MM.1S (cell line): ENCODE results near the gene WDR48.

Experiments
- DNase-seq: peaks from one replicate; pipeline ENCODE4 v3.0.0-alpha.2; 2015
- H2AFZ ChIP-seq: fragments of 300-600 bp; sonication (generic); 2 replicates; pipeline ENCODE4 v1.6.0; 2016; ENCODE audit warnings: antibody characterized with exemption, low read length
- H3F3A ChIP-seq: fragments of 300-600 bp; sonication (generic); 2 replicates; pipeline ENCODE4 v1.6.1; 2016; ENCODE audit warnings: mild to moderate bottlenecking, antibody characterized with exemption, low read length, moderate library complexity, mixed read lengths; ENCODE audit not compliant: insufficient read depth
- H3K27ac ChIP-seq: fragments of 300-600 bp; sonication (generic); 2 replicates; pipeline ENCODE4 v1.5.1; 2016; ENCODE audit warnings: mild to moderate bottlenecking, low read length
- H3K27me3 ChIP-seq: fragments of 300-600 bp; sonication (generic); replicated peaks from 2 replicates; pipeline ENCODE4 v1.6.0; 2016; ENCODE audit warnings: low read length; ENCODE audit not compliant: insufficient read depth
- H3K36me3 ChIP-seq: fragments of 300-600 bp; sonication (generic); replicated peaks from 2 replicates; pipeline ENCODE4 v1.6.1; 2016; ENCODE audit warnings: mild to moderate bottlenecking, low read length, mixed read lengths; ENCODE audit not compliant: insufficient read depth
- H3K4me1 ChIP-seq: fragments of 300-600 bp; sonication (generic); 2 replicates; pipeline ENCODE4 v1.6.1; 2016; ENCODE audit warnings: low read length, mixed read lengths
- H3K4me2 ChIP-seq: fragments of 300-600 bp; sonication (generic); 2 replicates; pipeline ENCODE4 v1.6.0; 2016; ENCODE audit warnings: low read depth, low read length
- H3K4me3 ChIP-seq: fragments of 300-600 bp; sonication (generic); 2 replicates; pipeline ENCODE4 v1.5.1; 2016; ENCODE audit warnings: low read length, mixed read lengths
- H3K79me2 ChIP-seq: fragments of 300-600 bp; sonication (generic); 2 replicates; pipeline ENCODE4 v1.6.1; 2016; ENCODE audit warnings: mixed run types, low read length, mixed read lengths
- H3K9ac ChIP-seq: fragments of 300-600 bp; sonication (generic); 2 replicates; pipeline ENCODE4 v1.6.1; 2016; ENCODE audit warnings: low read length, mixed read lengths
- H3K9me2 ChIP-seq: fragments of 300-600 bp; sonication (generic); replicated peaks from 2 replicates; pipeline ENCODE4 v1.6.1; 2016; ENCODE audit warnings: mild to moderate bottlenecking, low read length, mixed read lengths; ENCODE audit not compliant: insufficient read depth
- H3K9me3 ChIP-seq: fragments of 300-600 bp; sonication (generic); replicated peaks from 2 replicates; pipeline ENCODE4 v1.6.1; 2016; ENCODE audit warnings: mild to moderate bottlenecking, low read length, mixed read lengths; ENCODE audit not compliant: insufficient read depth
- H4K20me1 ChIP-seq: fragments of 300-600 bp; sonication (generic); 2 replicates; pipeline ENCODE4 v1.6.1; 2016; ENCODE audit warnings: mild to moderate bottlenecking, low read length, moderate library complexity, mixed read lengths; ENCODE audit not compliant: insufficient read depth
- EZH2 ChIP-seq: fragments of 300-600 bp; sonication (generic); optimal IDR thresholded peaks from 2 replicates; pipeline ENCODE3; 2017; ENCODE audit warnings: low read depth, mild to moderate bottlenecking, antibody characterized with exemption, low read length, mixed read lengths
- EZH2phosphoT487 ChIP-seq: fragments of 300-600 bp; sonication (generic); IDR thresholded peaks from 2 replicates; pipeline ENCODE4 v1.6.1; 2018; ENCODE audit warnings: antibody characterized with exemption, low read length
- TF ChIP-seq, protein P1 (sequence below): fragments of 300-600 bp; sonication (generic); IDR thresholded peaks from 2 replicates; pipeline ENCODE4 v1.5.1; 2016; ENCODE audit warnings: antibody characterized with exemption, low read length, mixed read lengths

WDR48 gene

DNA sequence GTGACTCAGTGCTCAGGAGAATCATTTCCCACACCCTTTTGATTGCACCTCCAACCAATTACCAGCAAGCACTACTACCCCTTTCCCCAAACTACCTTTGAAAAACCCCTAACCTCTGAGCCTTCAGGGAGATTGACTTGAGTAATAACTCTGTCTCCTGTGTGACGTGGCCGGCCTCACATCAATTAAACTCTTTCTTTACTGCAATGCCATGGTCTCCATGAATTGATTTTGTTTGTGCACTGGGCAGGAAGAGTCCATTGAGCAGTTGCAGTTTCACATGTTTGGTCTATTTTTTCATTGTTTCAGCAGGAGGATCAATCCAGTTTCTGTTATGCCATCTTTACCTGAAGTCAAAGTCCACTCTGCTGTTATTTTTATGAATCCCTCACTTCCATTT, 32.5 kb upstream of the WDR48 start:
- no peak overlapping the region for H3K4me3 ChIP-seq
- no peak for DNase-seq
- no peaks in the 10 kb centered on the region for H3K4me1 ChIP-seq
- H3K9me2 ChIP-seq = no peaks in the 10 kb centered on the region
- H3K9me3 ChIP-seq = no peaks in the 10 kb centered on the region
- H3K27ac ChIP-seq = no peak overlapping the region
- no peaks in the 10 kb centered on the region for H3K27me3 ChIP-seq
- no peaks in the 10 kb centered on the region for H3K79me2 ChIP-seq
- no peaks in the 10 kb centered on the region for H3K36me3 ChIP-seq
- TF ChIP-seq, protein P1, sequence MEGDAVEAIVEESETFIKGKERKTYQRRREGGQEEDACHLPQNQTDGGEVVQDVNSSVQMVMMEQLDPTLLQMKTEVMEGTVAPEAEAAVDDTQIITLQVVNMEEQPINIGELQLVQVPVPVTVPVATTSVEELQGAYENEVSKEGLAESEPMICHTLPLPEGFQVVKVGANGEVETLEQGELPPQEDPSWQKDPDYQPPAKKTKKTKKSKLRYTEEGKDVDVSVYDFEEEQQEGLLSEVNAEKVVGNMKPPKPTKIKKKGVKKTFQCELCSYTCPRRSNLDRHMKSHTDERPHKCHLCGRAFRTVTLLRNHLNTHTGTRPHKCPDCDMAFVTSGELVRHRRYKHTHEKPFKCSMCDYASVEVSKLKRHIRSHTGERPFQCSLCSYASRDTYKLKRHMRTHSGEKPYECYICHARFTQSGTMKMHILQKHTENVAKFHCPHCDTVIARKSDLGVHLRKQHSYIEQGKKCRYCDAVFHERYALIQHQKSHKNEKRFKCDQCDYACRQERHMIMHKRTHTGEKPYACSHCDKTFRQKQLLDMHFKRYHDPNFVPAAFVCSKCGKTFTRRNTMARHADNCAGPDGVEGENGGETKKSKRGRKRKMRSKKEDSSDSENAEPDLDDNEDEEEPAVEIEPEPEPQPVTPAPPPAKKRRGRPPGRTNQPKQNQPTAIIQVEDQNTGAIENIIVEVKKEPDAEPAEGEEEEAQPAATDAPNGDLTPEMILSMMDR = no peak
- TF ChIP-seq EZH2 (no peak), EZH2phosphoT487 (no peak)
- H3F3A ChIP-seq = no peaks in the 10 kb centered on the region
- no peak overlapping the region for H2AFZ ChIP-seq
- no peak overlapping the region for H3K4me2 ChIP-seq
- H4K20me1 ChIP-seq = no peaks in the 10 kb centered on the region
- H3K9ac ChIP-seq = no peak overlapping the region

DNA sequence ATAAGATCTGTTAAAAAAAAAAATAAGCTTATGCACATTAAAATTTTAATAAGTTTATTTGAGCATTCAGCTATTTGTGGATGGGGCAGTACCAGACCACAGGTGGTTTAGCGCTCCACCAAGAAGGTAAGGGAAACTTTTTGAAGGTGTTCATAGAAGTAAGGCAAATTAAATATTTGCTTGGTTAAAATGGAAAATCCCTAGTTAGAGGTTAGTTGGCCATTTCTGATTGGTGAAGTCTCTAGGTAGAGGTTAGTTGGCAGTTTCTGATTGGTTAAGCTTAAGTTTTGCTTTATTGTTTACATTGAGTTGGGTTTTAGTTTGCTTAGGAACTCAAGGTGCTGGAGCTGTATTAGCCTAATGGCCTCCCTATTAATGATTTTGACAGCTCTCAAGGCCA, 30.8 kb upstream of the WDR48 start:
- Histone ChIP-seq H2AFZ (no peak overlapping the region), H3K9ac (no peak overlapping the region)
- no peak for DNase-seq

DNA sequence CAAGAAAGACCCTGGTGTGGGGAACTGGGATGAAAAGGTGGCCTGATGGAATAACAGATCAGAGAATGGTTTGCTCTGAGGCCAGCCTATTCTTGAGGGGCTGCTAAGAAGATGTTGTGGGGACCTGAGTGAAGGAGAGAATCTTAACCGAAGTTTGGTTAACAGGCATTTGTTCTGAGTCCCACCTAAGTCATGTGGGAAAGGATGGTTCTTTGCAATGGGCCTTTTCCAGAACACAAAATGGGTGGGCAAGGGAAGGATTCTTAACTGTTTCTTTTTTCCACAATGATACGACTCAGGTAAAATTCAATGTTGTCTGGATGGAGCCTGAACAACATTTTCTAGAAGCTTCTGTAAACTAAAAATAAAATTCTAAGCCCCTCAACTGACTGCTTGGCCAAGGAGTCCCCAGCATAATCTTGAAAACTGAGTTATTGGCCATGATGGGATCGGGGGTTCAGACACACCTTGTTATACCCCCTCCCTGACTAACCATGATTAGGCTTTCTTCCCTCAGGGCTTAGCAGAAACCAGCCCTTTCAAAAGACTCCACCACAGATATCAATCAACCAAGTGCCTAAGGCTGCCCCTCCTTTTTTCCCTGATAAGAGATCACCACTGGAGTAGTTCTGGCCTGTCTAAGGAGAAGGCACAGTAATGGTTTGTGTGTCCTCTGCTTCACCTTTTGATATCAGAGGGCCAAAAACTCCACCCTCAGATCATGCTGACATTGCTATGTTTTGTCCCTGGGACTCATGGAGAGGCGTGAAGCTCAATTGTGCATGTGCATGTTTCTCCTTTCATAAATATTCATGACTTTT, 30.1 kb upstream of the WDR48 start:
- Histone ChIP-seq H2AFZ (no peak overlapping the region), H3K27ac (no peak overlapping the region), H3K79me2 (no peaks in the 10 kb centered on the region), H3K9me3 (no peaks in the 10 kb centered on the region), H3F3A (no peaks in the 10 kb centered on the region), H3K4me1 (no peaks in the 10 kb centered on the region), H4K20me1 (no peaks in the 10 kb centered on the region), H3K4me3 (no peak overlapping the region), H3K9me2 (no peaks in the 10 kb centered on the region), H3K36me3 (no peaks in the 10 kb centered on the region), H3K27me3 (no peaks in the 10 kb centered on the region), H3K4me2 (no peak overlapping the region), H3K9ac (no peak overlapping the region)
- DNase-seq = no peak
- no peak for TF ChIP-seq EZH2
- TF ChIP-seq, protein P1 = no peak
- no peak for TF ChIP-seq EZH2phosphoT487

More for the DNA sequence above, 30.8 kb upstream of the WDR48 start:
- Histone ChIP-seq H3K36me3 (no peaks in the 10 kb centered on the region), H4K20me1 (no peaks in the 10 kb centered on the region), H3K4me3 (no peak overlapping the region), H3K9me2 (no peaks in the 10 kb centered on the region), H3K27ac (no peak overlapping the region), H3F3A (no peaks in the 10 kb centered on the region), H3K4me1 (no peaks in the 10 kb centered on the region), H3K27me3 (no peaks in the 10 kb centered on the region), H3K4me2 (no peak overlapping the region), H3K79me2 (no peaks in the 10 kb centered on the region), H3K9me3 (no peaks in the 10 kb centered on the region)
- TF ChIP-seq EZH2phosphoT487 (no peak), EZH2 (no peak)
- TF ChIP-seq, protein P1 = no peak
